Natural killer cell treated with Interleukin-12 subunit alpha and Interleukin-12 subunit beta and Interleukin-15 and Interleukin-18, amount 100 ng/mL, for 72 hours (primary cell): ENCODE data around the gene NDUFAF2. TPM values are rescaled to one million over a fixed set of nuclear protein-coding genes. Genes with fewer than 3 reads are reported as not detected.

Experiments
- ATAC-seq, 2 donors: fragments of 150-1000 bp; cut with Tn5 transposase in 1 of 2; sonication (Bioruptor Pico), chemical (Tn5 transposase) in 1 of 2; 2 replicates each; pipeline ENCODE4 v1.10.0; 2021
- DNase-seq: peaks from one replicate; pipeline ENCODE4 v3.0.0; 2022; ENCODE audit warnings: low spot score
- H3K27ac Mint-ChIP-seq, 2 donors: 1 replicate in 1 of 2; 2 replicates in 1 of 2; pipeline ENCODE4 v1.8.0; 2022; ENCODE audit warnings: mixed read lengths in 2 of 2, mild to moderate bottlenecking in 1 of 2, moderate library complexity in 1 of 2
- H3K27me3 Mint-ChIP-seq, 2 donors: 1 replicate in 1 of 2; 2 replicates in 1 of 2; pipeline ENCODE4 v1.8.0; 2022; ENCODE audit warnings: mixed read lengths in 2 of 2
- H3K36me3 Mint-ChIP-seq: one replicate; pipeline ENCODE4 v1.8.0; 2022; ENCODE audit warnings: mixed read lengths
- H3K4me1 Mint-ChIP-seq, 2 donors: 1 replicate in 1 of 2; 2 replicates in 1 of 2; pipeline ENCODE4 v1.8.0; 2022; ENCODE audit warnings: low read depth in 2 of 2, mixed read lengths in 2 of 2, mild to moderate bottlenecking in 1 of 2
- H3K4me3 Mint-ChIP-seq: one replicate; pipeline ENCODE4 v1.8.0; 2022; ENCODE audit warnings: mixed read lengths
- H3K9me3 Mint-ChIP-seq: 2 replicates; pipeline ENCODE4 v1.8.0; 2022; ENCODE audit warnings: mixed read lengths
- total RNA-seq, 2 donors: library from RNA; stranded (reverse); gene quantifications; one replicate each; pipeline ENCODE4 v1.2.3, GENCODE V29; 2022

Gene NDUFAF2, protein sequence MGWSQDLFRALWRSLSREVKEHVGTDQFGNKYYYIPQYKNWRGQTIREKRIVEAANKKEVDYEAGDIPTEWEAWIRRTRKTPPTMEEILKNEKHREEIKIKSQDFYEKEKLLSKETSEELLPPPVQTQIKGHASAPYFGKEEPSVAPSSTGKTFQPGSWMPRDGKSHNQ
- 10 to 100 TPM; 18.6 to 29.3 TPM for total RNA-seq

DNA sequence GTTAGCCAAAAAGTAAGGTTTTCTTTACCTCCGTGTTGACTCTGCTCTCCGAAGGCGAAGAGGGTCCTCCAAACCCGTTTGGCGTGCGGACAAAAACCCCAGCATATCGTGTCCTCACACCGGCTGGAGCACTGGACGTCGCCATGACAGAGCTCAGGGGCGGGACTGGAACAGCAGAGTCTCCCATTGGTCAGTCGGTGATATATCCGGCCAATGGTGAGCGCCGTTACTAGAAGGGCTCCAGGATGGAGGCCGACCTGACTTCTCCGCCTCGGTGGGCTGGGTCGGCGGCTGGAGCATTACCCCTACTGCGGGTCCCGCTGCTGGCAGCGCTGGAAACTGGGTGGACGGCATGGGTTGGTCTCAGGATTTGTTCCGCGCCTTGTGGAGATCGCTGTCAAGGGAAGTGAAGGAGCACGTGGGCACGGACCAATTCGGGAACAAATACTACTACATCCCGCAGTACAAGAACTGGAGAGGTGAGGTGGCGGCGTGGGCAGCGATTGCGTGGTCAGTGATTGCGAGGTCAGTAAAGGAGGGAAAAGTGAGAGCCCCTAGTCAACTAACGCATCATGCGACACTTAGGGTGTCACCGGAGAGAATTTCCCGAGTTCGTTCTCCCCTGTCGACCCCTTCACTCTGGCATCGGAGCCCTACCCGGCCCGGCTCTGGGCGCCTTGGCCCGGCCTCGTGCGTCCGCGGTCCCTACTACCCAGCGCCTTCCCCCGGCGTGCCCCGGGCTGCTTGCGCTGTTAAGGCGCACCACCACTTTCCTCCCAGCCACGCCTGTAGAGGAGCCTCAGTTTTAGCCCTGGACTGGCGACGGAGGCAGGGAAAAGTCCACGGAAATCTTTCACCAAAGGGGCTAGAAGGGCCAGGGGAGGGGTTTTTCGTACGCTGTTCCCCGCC lies at the start of gene NDUFAF2, which contains the start of gene ERCC8:
NDUFAF2 (plus strand) TSS at position 302 of the 909 bp plus-strand sequence; CDS start at position 353, 51 bp downstream.
ERCC8 (minus strand) TSS at position 167 of the 909 bp plus-strand sequence; CDS start at position 105, 62 bp downstream.
- DNase-seq (peak; percentile 92), ATAC-seq (peak; percentile 100)
- Mint-ChIP-seq H3K9me3 (no peaks in the 10 kb centered on the region), H3K4me1 (peaks cover 12 to 22% of the 10 kb centered on the region in 2 donors), H3K27me3 (no peaks in the 10 kb centered on the region), H3K36me3 (no peaks in the 10 kb centered on the region), H3K27ac (no peak within 1 kb of the TSS), H3K4me3 (no peak within 1 kb of the TSS)

DNA sequence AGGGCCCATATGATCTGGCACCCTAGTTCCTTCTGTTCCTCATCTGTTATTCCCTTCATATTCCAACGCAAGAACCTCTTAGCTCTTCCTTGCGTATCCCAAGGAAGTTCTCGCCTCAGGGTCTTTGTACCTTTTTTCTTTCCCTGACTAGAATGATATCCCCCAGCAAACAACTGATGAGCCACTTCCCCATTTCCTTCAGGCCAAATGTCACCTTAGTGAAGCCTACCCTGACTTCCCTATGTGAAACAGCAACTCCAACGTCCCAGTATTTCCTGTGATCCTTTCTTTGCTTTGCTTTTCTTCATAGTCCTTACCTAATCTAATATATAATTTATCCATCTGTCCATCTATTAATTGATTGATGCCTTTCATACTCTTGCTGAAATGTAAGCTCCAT lies 48.0 kb upstream of the NDUFAF2 start:
- ATAC-seq (no peak), DNase-seq (no peak)
- no peaks in the 10 kb centered on the region for H3K27me3 Mint-ChIP-seq
- H3K27ac Mint-ChIP-seq, result no peak overlapping the region
- no peaks in the 10 kb centered on the region for H3K4me1 Mint-ChIP-seq
- H3K9me3 Mint-ChIP-seq, result no peaks in the 10 kb centered on the region
- no peak overlapping the region for H3K4me3 Mint-ChIP-seq
- H3K36me3 Mint-ChIP-seq, result peaks cover 13% of the 10 kb centered on the region

DNA sequence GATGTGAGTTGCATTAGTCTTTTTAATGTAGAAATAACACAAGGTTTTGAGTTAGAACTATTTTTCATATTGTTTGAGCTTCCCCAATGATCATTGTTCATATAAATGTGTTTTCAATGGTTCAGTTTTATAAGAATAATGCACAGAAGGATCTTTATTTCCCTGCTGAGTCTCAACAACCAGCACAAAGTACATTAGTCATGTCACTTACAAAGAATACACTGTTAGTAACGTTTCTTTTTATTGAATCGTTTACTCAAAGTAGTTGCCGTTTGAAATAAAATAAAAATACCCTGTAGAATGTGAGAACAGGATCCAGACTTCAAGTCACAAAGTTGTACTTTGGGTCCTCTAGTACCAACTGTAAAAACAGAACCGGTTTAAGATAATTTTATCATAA lies 41.6 kb upstream of the NDUFAF2 start:
- no peaks in the 10 kb centered on the region for H3K9me3 Mint-ChIP-seq
- H3K27me3 Mint-ChIP-seq, result no peaks in the 10 kb centered on the region
- ATAC-seq (no peak), DNase-seq (no peak)
- H3K36me3 Mint-ChIP-seq, result peaks cover 5% of the 10 kb centered on the region
- H3K27ac Mint-ChIP-seq, result no peak overlapping the region
- H3K4me1 Mint-ChIP-seq, result no peaks in the 10 kb centered on the region
- H3K4me3 Mint-ChIP-seq, result no peak overlapping the region

DNA sequence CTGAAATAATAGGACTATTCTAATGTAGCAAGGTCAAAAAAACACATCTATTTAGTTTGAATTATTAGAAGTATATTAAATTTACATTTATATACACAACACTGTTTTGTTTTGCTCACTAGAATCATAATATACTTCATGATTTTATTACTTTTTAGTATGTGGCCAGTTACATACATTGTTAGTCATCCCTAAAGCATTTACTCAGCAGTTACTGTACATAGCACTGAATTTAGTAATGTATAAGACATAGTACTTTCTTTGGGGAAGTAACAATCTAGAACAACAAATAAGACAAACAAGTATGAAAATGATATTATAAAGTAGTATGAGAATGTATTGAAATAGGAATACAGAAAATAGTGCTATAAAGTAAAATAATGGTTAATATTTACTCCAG lies 28.4 kb upstream of the NDUFAF2 start:
- H3K4me3 Mint-ChIP-seq, result no peak overlapping the region
- H3K27ac Mint-ChIP-seq, result no peak overlapping the region
- peaks cover 41% of the 10 kb centered on the region for H3K36me3 Mint-ChIP-seq
- ATAC-seq (no peak), DNase-seq (no peak)
- no peaks in the 10 kb centered on the region for H3K4me1 Mint-ChIP-seq
- peaks cover 3% of the 10 kb centered on the region for H3K9me3 Mint-ChIP-seq
- no peaks in the 10 kb centered on the region for H3K27me3 Mint-ChIP-seq

DNA sequence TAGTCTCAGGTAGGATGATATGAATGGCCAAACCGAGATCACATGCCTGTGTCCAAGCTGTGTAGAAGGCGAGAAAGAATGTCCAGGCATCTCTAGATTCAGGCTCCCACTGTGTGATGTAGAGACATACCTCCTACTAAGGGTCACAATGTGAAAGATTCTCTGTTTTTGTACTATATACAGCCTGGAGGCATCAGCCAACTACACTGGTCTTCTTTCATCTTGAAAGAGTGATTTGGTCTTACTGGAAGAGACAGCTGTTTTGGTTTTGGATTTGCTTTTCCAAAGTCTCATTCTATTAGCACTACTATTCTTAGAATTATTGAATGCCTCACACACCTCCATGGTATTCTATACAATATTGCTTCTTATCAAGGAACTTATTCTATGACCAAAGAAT lies 26.5 kb upstream of the NDUFAF2 start:
- H3K27ac Mint-ChIP-seq, result no peak overlapping the region
- no peaks in the 10 kb centered on the region for H3K27me3 Mint-ChIP-seq
- ATAC-seq, result no peak
- H3K9me3 Mint-ChIP-seq, result peaks cover 2% of the 10 kb centered on the region
- no peak overlapping the region for H3K4me3 Mint-ChIP-seq
- H3K36me3 Mint-ChIP-seq, result peaks cover 38% of the 10 kb centered on the region
- no peaks in the 10 kb centered on the region for H3K4me1 Mint-ChIP-seq
- no peak for DNase-seq

DNA sequence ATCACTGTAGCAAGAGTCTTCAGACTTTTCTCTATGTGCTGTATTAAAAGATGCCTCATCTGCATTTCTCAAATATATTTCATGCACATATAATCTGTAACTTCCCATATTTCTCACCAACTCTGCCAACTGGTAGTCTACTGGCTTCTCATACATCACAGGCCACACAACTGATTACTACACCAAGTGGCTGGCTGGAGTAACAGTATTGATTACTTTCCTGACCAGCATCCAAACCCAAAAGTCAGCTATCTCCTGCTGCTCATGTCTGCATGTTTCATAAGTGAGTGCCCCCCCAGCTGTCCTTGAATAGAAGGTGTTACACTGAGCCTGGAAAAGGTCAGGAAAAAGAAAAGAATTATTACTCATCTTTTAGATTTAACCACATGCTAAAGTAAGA lies 17.6 kb upstream of the NDUFAF2 start:
- Mint-ChIP-seq H3K4me1 (no peaks in the 10 kb centered on the region), H3K27ac (no peak overlapping the region), H3K36me3 (peaks cover 9% of the 10 kb centered on the region), H3K4me3 (no peak overlapping the region), H3K27me3 (no peaks in the 10 kb centered on the region), H3K9me3 (no peaks in the 10 kb centered on the region)
- no peak for DNase-seq
- no peak for ATAC-seq

DNA sequence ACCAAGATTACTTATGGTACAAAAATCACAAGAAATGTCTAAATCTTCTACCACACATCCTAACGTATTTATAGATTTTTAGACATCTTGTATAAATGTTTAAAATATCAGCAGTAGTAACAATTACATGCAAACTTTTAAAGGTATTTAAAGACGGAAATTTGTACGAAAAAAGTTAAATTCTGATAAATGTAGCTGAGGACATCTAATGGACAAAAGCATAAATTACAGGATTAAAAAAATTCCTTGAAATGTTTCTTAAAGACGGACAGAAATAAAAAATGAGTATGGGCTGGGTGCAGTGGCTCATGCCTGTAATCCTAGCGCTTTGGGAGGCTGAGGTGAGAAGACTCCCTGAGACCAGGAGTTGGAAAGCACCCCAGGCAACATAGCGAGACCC lies 16.0 kb upstream of the NDUFAF2 start:
- H3K4me3 Mint-ChIP-seq, result no peak overlapping the region
- no peaks in the 10 kb centered on the region for H3K9me3 Mint-ChIP-seq
- no peaks in the 10 kb centered on the region for H3K27me3 Mint-ChIP-seq
- ATAC-seq, result no peak
- DNase-seq, result no peak
- no peaks in the 10 kb centered on the region for H3K4me1 Mint-ChIP-seq
- H3K36me3 Mint-ChIP-seq, result peaks cover 9% of the 10 kb centered on the region
- H3K27ac Mint-ChIP-seq, result no peak overlapping the region

DNA sequence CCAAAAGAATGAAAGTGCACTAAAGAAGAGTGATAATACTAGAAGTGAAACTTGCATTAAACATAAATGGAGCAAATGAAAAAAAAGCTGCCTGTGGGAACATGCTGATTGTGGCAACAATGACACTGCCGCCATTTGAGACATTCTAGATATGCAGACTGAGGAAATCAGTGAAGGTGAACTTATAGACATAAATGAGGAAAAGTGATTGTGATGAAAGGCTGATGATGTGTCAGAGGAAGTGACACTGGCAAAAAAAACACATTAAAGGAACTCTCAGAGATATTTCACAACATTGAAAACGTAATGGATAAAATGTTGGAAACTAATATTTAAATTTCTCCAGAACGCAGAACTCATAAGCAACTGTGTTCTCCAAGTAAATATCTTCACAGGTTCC lies 1.4 kb upstream of the NDUFAF2 start:
- H3K9me3 Mint-ChIP-seq, result no peaks in the 10 kb centered on the region
- no peaks in the 10 kb centered on the region for H3K27me3 Mint-ChIP-seq
- DNase-seq (no peak), ATAC-seq (no peak)
- H3K27ac Mint-ChIP-seq, result no peak overlapping the region
- no peaks in the 10 kb centered on the region for H3K36me3 Mint-ChIP-seq
- peaks cover 12 to 16% of the 10 kb centered on the region in 2 donors for H3K4me1 Mint-ChIP-seq
- H3K4me3 Mint-ChIP-seq, result no peak overlapping the region

DNA sequence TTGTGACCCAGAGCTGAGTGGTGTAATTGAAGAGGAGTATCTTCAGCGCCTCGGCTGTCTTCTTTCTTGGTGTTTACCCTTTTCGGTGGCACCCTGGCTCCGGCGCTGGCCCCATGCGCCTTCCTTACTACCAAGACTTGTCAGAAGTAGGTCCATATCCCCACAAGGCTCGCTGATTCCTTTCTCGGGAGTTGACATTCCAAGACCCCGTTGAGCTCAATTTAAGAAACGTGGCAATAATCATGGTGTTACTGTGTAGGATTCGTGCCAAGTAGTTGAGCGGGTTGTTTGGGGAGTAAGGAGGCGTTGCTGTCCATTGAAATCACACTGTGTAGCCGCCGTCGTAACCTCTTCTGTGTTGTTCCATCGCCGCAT lies 795 bp downstream of the NDUFAF2 start:
- Mint-ChIP-seq H3K9me3 (no peaks in the 10 kb centered on the region), H3K4me1 (peaks cover 12 to 22% of the 10 kb centered on the region in 2 donors), H3K4me3 (no peak overlapping the region), H3K36me3 (no peaks in the 10 kb centered on the region), H3K27me3 (no peaks in the 10 kb centered on the region), H3K27ac (no peak overlapping the region)
- ATAC-seq (peak in 1 of 2 donors; percentile 21), DNase-seq (no peak)

DNA sequence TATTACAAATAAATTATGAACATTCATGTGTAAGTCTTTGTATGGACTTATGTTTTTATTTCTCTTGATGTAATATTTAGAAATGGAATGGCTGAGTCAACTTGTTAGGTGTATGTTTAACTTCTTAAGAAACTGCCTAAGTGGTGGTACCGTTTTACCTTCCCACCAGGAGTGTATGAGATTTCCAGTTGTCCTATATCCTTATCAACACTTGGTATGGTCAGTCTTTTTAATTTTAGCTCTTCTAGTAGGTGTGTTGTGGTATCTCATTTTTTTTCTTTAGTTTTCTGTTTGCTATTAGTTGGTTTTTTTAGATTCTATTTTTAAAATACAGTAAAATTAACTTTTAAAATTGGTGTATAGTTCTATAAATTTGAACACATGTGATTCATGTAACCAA lies 3.7 kb downstream of the NDUFAF2 start:
- no peak overlapping the region for H3K27ac Mint-ChIP-seq
- ATAC-seq, result no peak
- H3K36me3 Mint-ChIP-seq, result no peaks in the 10 kb centered on the region

DNA sequence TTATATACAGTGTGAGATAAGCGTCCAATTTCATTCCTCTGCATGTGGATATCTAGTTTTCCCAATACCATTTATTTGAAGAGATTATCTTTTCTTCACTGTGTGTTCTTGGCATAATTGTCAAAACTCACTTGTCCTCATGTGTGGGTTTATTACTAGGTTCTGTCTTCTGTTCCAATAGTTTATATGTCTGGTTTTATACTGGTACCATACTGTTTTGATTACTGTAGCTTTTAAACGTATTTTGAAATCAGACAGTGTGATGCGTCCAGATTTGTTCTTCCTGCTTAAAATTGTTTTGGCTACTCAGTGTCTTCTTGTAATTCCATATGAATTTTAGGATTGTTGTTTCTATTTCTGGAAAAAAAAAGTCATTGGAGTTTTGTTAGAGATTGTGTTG lies 10.2 kb downstream of the NDUFAF2 start:
- ATAC-seq, result no peak

More for the DNA sequence above, 3.7 kb downstream of the NDUFAF2 start:
- H3K27me3 Mint-ChIP-seq, result no peaks in the 10 kb centered on the region
- no peak overlapping the region for H3K4me3 Mint-ChIP-seq
- no peak for DNase-seq
- peaks cover 9 to 22% of the 10 kb centered on the region in 2 donors for H3K4me1 Mint-ChIP-seq
- no peaks in the 10 kb centered on the region for H3K9me3 Mint-ChIP-seq

DNA sequence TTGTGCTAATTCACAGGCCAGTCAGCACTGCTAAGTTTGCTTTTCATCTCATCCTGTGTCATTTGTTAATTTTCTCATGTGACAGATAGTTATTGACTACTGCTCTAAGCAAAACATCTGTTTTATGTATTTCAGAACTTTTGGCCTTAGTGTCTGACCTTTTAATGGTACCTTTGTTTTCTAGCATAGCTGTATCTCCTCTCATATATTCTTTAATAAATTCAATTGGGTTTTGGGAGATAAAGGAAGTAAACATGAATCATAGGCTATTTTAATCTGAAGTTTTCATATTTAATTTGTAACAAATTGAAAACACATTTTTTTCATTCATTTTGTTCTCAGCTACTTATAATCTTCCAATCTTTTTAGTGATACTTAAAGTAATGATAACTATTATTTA lies 13.1 kb downstream of the NDUFAF2 start:
- ATAC-seq (no peak), DNase-seq (no peak)
- Mint-ChIP-seq H3K27me3 (no peaks in the 10 kb centered on the region), H3K36me3 (peaks cover 10% of the 10 kb centered on the region), H3K9me3 (no peaks in the 10 kb centered on the region), H3K4me1 (no peaks in the 10 kb centered on the region), H3K27ac (no peak overlapping the region), H3K4me3 (no peak overlapping the region)

More for the DNA sequence above, 10.2 kb downstream of the NDUFAF2 start:
- H3K27me3 Mint-ChIP-seq, result no peaks in the 10 kb centered on the region
- peaks cover 10% of the 10 kb centered on the region for H3K36me3 Mint-ChIP-seq
- no peak overlapping the region for H3K4me3 Mint-ChIP-seq
- no peak for DNase-seq
- H3K9me3 Mint-ChIP-seq, result no peaks in the 10 kb centered on the region
- no peaks in the 10 kb centered on the region for H3K4me1 Mint-ChIP-seq
- H3K27ac Mint-ChIP-seq, result no peak overlapping the region

DNA sequence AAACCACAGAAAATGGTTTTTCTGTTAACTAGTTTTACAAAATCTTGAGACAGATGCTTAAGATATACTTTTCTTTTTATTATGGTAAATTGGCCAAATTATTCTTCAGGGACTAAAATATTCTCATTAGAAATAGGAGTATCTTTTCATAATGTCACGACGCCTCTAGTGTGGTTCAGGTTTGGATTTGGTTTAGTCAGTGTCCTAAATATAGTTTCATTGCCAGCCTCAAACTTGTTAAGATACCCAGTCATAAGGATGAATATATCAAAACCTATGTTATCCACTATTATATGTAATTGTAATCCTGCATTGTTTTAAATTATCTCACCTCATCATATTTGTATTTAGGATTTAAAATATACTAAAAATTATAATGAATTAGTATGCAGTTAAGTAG lies 13.7 kb downstream of the NDUFAF2 start:
- H3K36me3 Mint-ChIP-seq, result peaks cover 10% of the 10 kb centered on the region
- ATAC-seq (no peak), DNase-seq (no peak)
- peaks cover 3% of the 10 kb centered on the region in 2 donors for H3K4me1 Mint-ChIP-seq
- H3K4me3 Mint-ChIP-seq, result no peak overlapping the region
- H3K9me3 Mint-ChIP-seq, result no peaks in the 10 kb centered on the region
- no peak overlapping the region for H3K27ac Mint-ChIP-seq
- no peaks in the 10 kb centered on the region for H3K27me3 Mint-ChIP-seq

DNA sequence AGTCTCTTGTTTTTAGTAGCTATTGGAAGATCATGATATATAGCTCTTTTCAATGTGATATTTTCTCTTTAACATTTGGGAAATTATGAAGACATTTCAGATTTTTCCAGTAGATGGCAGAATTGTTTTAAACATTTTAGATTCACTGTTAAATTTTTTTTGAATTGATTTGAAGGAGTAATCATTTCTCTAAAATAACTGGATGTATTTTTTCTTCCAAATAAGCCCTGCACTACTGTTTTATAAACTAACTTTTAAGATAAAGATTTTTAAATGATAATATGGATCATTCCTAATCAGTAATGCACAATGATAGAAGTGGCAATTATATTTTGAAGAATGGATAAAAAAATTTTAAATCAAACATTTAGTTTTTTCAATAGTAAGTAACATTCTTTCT lies 14.2 kb downstream of the NDUFAF2 start:
- peaks cover 4 to 5% of the 10 kb centered on the region in 2 donors for H3K4me1 Mint-ChIP-seq
- DNase-seq (no peak), ATAC-seq (no peak)
- H3K27ac Mint-ChIP-seq, result no peak overlapping the region
- no peaks in the 10 kb centered on the region for H3K9me3 Mint-ChIP-seq
- peaks cover 10% of the 10 kb centered on the region for H3K36me3 Mint-ChIP-seq
- no peak overlapping the region for H3K4me3 Mint-ChIP-seq
- no peaks in the 10 kb centered on the region for H3K27me3 Mint-ChIP-seq
